Activated CD4-positive, alpha-beta T cell treated with anti-CD3 and anti-CD28 coated beads, Interleukin-2, amount 10 ng/mL, durations not matched to agents 7 days and 5 days (primary cell): ENCODE data around the gene OSTF1. TPM values are rescaled to one million over a fixed set of nuclear protein-coding genes. Genes with fewer than 3 reads are reported as not detected.

Experiments used
- CTCF ChIA-PET: fragments of 350-600 bp; sonication (Branson Sonifier 250); formaldehyde crosslinking; loops from one replicate; lab custom pipeline; 2021; ENCODE audit warnings: antibody characterized with exemption; lab: Charles Lee
- POLR2A ChIA-PET: fragments of 350-600 bp; sonication (Branson Sonifier 250); formaldehyde crosslinking; loops from one replicate; lab custom pipeline; 2021; ENCODE audit warnings: antibody characterized with exemption; lab: Charles Lee
- DNase-seq: peaks from one replicate; pipeline ENCODE4 v3.0.0-alpha.2; 2020
- H3K27ac Mint-ChIP-seq: one replicate; pipeline ENCODE4 v1.8.0; 2021; ENCODE audit warnings: mild to moderate bottlenecking, moderate library complexity, mixed read lengths
- H3K27me3 Mint-ChIP-seq: one replicate; pipeline ENCODE4 v1.8.0; 2021; ENCODE audit warnings: mixed read lengths
- H3K36me3 Mint-ChIP-seq: one replicate; pipeline ENCODE4 v1.8.0; 2021; ENCODE audit warnings: low read depth, mixed read lengths
- H3K4me1 Mint-ChIP-seq: one replicate; pipeline ENCODE4 v1.8.0; 2021; ENCODE audit warnings: mixed read lengths
- H3K4me3 Mint-ChIP-seq: one replicate; pipeline ENCODE4 v1.8.0; 2021; ENCODE audit warnings: mild to moderate bottlenecking, moderate library complexity, mixed read lengths
- H3K9me3 Mint-ChIP-seq: one replicate; pipeline ENCODE4 v1.8.0; 2021; ENCODE audit warnings: mixed read lengths
- total RNA-seq, 2 experiments: library from RNA; stranded (reverse); gene quantifications; one replicate each; pipeline ENCODE4 v1.2.3, GENCODE V29; 2021

The OSTF1 gene
- total RNA-seq, 2 experiments from 2014 or later: 117 to 139 TPM

DNA sequence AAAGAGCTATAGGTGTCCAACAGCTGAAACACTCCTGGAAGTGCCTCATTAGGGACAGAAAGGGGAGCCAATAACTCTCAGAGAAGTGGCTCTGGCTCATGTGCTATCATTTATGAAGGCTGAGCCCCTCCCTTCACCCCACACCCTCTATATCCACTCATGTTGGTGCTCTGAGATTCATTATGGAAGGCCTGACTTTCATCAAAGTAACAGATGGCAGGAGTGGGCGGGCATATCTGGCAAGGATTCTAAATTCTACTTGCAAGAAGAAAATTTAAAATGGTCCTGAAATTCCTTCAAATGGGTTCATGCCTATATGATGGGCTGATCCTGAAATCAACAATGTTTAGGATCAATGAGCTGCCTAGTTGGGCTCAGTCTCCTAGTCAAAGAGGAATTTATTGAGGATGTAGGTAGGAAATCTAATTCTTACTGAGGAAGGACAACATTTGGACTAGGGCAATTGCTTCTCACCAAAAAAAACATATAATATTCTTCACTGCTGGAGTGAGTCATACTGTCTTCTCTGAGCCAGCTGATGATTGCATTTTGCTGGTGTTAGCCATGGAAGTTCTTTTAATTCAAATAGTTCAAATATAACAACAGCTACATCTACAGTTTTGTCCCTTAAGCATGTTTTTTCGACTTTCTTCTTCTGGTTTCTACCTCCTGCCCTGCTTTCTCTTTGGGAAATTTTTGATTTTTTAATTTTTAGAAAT lies 23.8 kb upstream of the OSTF1 start:
- H3K9me3 Mint-ChIP-seq: peaks cover 7% of the 10 kb centered on the region
- ChIA-PET POLR2A (interaction anchor here (0.7 to 0.9 kb wide), 2 partner anchors 69 to 267 kb away, joined by 3 read pairs; no protein-coding TSS in a partner anchor), CTCF (interaction anchor here (1.1 to 1.7 kb wide), 4 partner anchors 10 to 36 kb away, joined by 3 to 8 read pairs (median 4); partner anchors contain the start of gene CARNMT1)
- no peak overlapping the region for H3K27ac Mint-ChIP-seq
- no peaks in the 10 kb centered on the region for H3K27me3 Mint-ChIP-seq
- H3K4me3 Mint-ChIP-seq: no peak overlapping the region
- DNase-seq: no peak
- H3K36me3 Mint-ChIP-seq: peaks cover 62% of the 10 kb centered on the region
- H3K4me1 Mint-ChIP-seq: peaks cover 9% of the 10 kb centered on the region

- Mint-ChIP-seq H3K27ac (no peak overlapping the region), H3K4me1 (peaks cover 9% of the 10 kb centered on the region), H3K4me3 (no peak overlapping the region), H3K9me3 (no peaks in the 10 kb centered on the region), H3K27me3 (no peaks in the 10 kb centered on the region), H3K36me3 (peaks cover 54% of the 10 kb centered on the region)
- ChIA-PET CTCF (interaction anchor here (1.7 kb wide), 1 partner anchor 15 kb away, joined by 4 read pairs; no protein-coding TSS in a partner anchor), POLR2A (no interaction called here)
- no peak for DNase-seq
Measured at GRCh38 chr9:75065510-75065909, 22.8 kb upstream of the OSTF1 start.

DNA sequence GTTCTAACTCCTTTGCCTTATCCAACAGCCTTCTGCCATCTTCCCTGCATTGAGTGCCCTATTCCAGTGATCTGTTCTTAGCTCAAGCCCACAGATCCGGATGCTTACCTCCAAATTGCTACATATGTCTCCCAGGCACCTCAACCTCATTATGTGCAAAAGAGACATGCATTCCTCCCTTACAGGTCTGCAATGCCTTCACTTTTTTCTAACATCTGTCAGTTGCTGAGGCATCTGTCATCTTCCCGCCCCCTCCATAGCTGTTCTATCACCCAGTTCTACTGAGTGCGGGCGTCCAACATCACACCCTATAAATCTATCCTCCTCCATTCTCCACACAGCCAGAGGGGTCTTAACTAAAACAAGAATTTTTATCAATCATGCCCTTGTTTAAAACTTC lies 20.4 kb upstream of the OSTF1 start:
- no peaks in the 10 kb centered on the region for H3K27me3 Mint-ChIP-seq
- CTCF ChIA-PET: interaction anchor here (2.9 kb wide), 1 partner anchor 13 kb away, joined by 6 read pairs; no protein-coding TSS in a partner anchor

DNA sequence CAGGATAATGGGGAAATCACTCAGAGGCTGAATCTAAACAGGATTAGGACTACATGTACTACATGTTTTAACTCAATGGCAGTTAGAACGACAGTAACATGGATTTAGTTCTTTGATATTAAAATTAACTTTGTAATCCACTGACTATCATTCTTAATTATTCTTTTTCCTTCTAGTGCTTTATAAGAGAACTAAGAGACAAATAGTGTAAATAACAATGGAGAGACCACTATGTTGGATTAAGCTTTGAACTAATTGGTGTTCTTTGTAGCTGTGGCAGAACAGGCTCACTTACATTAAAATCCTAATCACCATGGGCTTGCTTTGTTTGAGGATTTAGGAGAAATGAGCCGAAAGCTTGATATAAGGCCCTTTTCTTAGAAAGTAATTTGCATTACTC lies 19.1 kb upstream of the OSTF1 start:
- no peak for DNase-seq
- no peaks in the 10 kb centered on the region for H3K27me3 Mint-ChIP-seq
- no peak overlapping the region for H3K27ac Mint-ChIP-seq
- ChIA-PET POLR2A (no interaction called here), CTCF (interaction anchor here (2.9 kb wide), 1 partner anchor 14 kb away, joined by 6 read pairs; no protein-coding TSS in a partner anchor)
- peaks cover 27% of the 10 kb centered on the region for H3K4me1 Mint-ChIP-seq
- H3K9me3 Mint-ChIP-seq: no peaks in the 10 kb centered on the region
- peaks cover 50% of the 10 kb centered on the region for H3K36me3 Mint-ChIP-seq
- H3K4me3 Mint-ChIP-seq: no peak overlapping the region

More for the DNA sequence above, 20.4 kb upstream of the OSTF1 start:
- Mint-ChIP-seq H3K27ac (no peak overlapping the region), H3K4me1 (peaks cover 27% of the 10 kb centered on the region), H3K9me3 (no peaks in the 10 kb centered on the region), H3K36me3 (peaks cover 55% of the 10 kb centered on the region), H3K4me3 (no peak overlapping the region)
- POLR2A ChIA-PET: no interaction called here
- no peak for DNase-seq

GRCh38 chr9:75071530-75072122 lies 16.7 kb upstream of the OSTF1 start:
- POLR2A ChIA-PET: no interaction called here
- Mint-ChIP-seq H3K9me3 (no peaks in the 10 kb centered on the region), H3K4me1 (peaks cover 27% of the 10 kb centered on the region), H3K27me3 (no peaks in the 10 kb centered on the region), H3K27ac (peak overlapping the region; percentile 74), H3K36me3 (peaks cover 43% of the 10 kb centered on the region), H3K4me3 (no peak overlapping the region)
- CTCF ChIA-PET: interaction anchor here (0.6 kb wide), 1 partner anchor 100 kb away, joined by 3 read pairs; no protein-coding TSS in a partner anchor
- peak; percentile 52 for DNase-seq

- ChIA-PET CTCF (no interaction called here), POLR2A (no interaction called here)
- H3K27me3 Mint-ChIP-seq: no peaks in the 10 kb centered on the region
- no peaks in the 10 kb centered on the region for H3K9me3 Mint-ChIP-seq
- peaks cover 30% of the 10 kb centered on the region for H3K4me1 Mint-ChIP-seq
- H3K27ac Mint-ChIP-seq: no peak overlapping the region
- H3K4me3 Mint-ChIP-seq: no peak overlapping the region
- peaks cover 32% of the 10 kb centered on the region for H3K36me3 Mint-ChIP-seq
- DNase-seq: no peak
Measured at GRCh38 chr9:75072895-75073294, 15.4 kb upstream of the OSTF1 start.

DNA sequence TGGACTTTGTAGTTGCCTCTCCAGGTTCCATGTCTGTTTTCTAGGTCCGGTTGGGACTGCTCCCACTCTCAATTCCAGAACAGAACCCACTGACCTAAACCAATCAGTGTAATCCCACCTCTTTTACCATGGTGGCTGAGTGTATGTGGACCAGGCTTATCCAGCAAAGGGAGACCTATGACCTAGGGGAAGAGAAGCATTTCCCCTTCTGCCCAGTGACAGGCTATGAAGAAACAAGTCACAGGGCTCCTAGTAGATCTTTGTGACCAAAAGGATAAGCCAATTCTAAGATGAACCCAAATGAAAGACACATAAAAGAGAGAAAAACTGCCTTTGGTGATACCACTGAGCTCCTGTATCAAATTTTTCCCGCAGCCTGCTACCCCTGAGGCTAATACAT lies 6.7 kb upstream of the OSTF1 start:
- POLR2A ChIA-PET: no interaction called here
- no peak for DNase-seq
- CTCF ChIA-PET: no interaction called here
- H3K27ac Mint-ChIP-seq: no peak overlapping the region
- H3K36me3 Mint-ChIP-seq: peaks cover 42% of the 10 kb centered on the region
- peaks cover 45% of the 10 kb centered on the region for H3K4me1 Mint-ChIP-seq
- no peak overlapping the region for H3K4me3 Mint-ChIP-seq
- H3K9me3 Mint-ChIP-seq: no peaks in the 10 kb centered on the region
- H3K27me3 Mint-ChIP-seq: no peaks in the 10 kb centered on the region

DNA sequence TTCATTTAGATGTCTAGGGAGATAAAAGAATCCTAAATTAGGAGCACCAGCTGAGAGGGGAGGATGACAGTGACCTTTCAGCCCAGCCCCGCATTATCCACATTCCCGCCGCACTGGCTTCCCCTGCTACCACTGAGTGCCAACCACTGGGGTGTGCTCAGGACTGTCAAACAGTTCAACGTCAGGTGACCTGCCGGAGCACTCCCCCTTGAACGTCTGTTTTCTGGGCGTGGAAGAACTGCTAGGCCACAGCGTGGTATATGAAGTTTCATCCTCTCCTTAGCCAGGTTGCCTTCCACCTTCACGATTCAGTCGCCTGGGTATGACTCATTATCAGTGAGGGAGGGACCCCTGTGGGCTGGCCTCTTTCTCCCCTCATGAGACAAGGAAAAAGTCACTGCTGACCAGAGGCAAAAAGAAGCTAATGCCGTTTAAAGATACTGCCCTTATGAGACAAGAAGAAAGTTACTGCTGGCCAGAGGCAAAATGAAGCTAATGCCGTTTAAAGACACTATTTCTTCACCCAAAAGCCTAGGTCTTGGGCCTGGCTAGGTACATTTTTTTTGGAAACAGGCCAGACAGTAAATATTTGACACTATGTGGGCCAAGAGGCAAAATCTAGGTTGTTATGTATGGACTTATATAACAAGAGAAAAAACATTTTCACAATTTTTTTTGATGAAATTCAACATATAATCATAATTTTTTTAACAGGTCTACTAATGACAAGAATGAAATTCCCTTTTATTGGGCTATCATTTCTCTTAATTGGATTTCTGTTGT lies 4.9 kb upstream of the OSTF1 start:
- Mint-ChIP-seq H3K27ac (peak overlapping the region; percentile 65), H3K27me3 (no peaks in the 10 kb centered on the region), H3K36me3 (peaks cover 37% of the 10 kb centered on the region), H3K9me3 (no peaks in the 10 kb centered on the region), H3K4me1 (peaks cover 42% of the 10 kb centered on the region), H3K4me3 (no peak overlapping the region)
- peak; percentile 23 for DNase-seq
- ChIA-PET CTCF (interaction anchor here (0.6 to 1.3 kb wide), 2 partner anchors 36 to 133 kb away, joined by 3 read pairs; no protein-coding TSS in a partner anchor), POLR2A (no interaction called here)

DNA sequence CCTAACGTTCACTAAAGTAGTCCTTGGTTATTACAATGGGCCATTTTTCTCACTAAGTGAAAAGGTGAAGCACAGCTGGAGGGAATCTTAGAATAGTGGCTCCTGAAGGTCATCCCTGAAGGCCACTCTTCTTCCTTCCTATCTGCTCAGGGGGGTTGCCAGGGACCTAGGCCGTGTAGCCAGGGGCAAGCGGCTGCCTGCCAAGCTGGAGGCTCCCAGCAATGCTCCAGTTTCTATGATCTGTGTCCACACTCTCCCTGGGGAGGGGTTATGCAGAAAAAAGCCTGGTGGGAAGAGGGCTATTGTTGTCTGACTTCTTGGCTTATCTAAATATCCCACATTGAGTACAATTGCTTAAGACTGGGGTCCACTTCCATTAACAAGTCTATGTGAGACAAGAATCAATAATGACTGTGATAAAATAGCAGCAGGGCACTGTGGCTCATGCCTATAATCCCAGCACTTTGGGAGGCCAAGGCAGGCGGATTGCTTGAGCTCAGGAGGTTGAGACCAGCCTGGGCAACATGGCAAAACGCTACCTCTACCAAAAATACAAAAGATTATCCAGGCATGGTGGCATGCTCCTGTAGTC lies 4.1 kb upstream of the OSTF1 start:
- Mint-ChIP-seq H3K4me1 (peaks cover 42% of the 10 kb centered on the region), H3K27ac (no peak overlapping the region), H3K27me3 (no peaks in the 10 kb centered on the region), H3K36me3 (peaks cover 40% of the 10 kb centered on the region), H3K4me3 (no peak overlapping the region), H3K9me3 (no peaks in the 10 kb centered on the region)
- POLR2A ChIA-PET: no interaction called here
- CTCF ChIA-PET: interaction anchor here (1.3 kb wide), 1 partner anchor 37 kb away, joined by 3 read pairs; no protein-coding TSS in a partner anchor
- DNase-seq: no peak

- ChIA-PET POLR2A (no interaction called here), CTCF (interaction anchor here (1.1 to 2.0 kb wide), 5 partner anchors 8 to 133 kb away, joined by 3 to 8 read pairs (median 6); partner anchors contain the start of genes C9orf40 and CARNMT1)
- H3K27ac Mint-ChIP-seq: peak overlapping the region; percentile 96
- peak overlapping the region; percentile 90 for H3K4me3 Mint-ChIP-seq
- no peak for DNase-seq
- H3K9me3 Mint-ChIP-seq: no peaks in the 10 kb centered on the region
- H3K36me3 Mint-ChIP-seq: peaks cover 43% of the 10 kb centered on the region
- H3K27me3 Mint-ChIP-seq: no peaks in the 10 kb centered on the region
- H3K4me1 Mint-ChIP-seq: peaks cover 49% of the 10 kb centered on the region
Measured at GRCh38 chr9:75085640-75086039, 2.7 kb upstream of the OSTF1 start.

DNA sequence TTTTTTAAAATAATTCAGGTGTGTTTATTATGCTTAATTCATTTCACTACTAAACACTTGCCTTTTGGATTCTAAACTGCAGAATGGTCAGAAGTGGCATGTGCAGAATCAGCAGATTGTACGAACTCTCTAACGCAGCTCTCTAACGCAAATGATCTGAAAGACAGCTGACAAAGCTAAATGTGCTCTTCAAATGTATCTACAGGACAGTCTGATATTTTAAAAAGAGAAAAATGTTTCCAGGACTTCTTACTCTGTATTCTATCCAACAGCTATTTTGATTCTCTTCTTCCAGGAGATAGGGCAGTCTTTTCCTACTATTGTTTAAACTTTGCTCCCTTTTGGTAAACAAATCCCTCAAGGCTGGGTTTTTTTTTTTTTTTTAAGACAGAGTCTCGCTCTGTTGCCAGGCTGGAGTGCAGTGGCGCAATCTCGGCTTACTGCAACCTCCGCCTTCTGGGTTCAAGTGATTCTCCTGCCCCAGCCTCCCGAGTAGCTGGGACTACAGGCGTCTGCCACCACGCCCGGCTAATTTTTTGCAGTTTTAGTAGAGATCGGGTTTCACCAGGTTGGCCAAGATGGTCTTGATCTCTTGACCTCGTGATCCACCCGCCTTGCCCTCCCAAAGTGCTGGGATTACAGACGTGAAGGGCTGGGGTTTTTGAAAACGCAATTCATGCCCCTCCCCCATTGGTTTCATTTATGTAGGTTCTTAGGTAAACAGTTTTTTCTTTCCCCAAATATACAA lies 1.6 kb upstream of the OSTF1 start:
- POLR2A ChIA-PET: interaction anchor here (0.6 to 1.1 kb wide), 2 partner anchors 39 to 62 kb away, joined by 3 read pairs; no protein-coding TSS in a partner anchor
- Mint-ChIP-seq H3K27me3 (no peaks in the 10 kb centered on the region), H3K9me3 (no peaks in the 10 kb centered on the region), H3K4me3 (peak overlapping the region; percentile 90), H3K27ac (peak overlapping the region; percentile 96), H3K4me1 (peaks cover 57% of the 10 kb centered on the region), H3K36me3 (peaks cover 42% of the 10 kb centered on the region)
- CTCF ChIA-PET: interaction anchor here (0.6 to 2.0 kb wide), 6 partner anchors 9 to 313 kb away, joined by 3 to 8 read pairs (median 3); partner anchors contain the start of gene C9orf40
- DNase-seq: peak; percentile 36
